BLaER1 (cell line): ENCODE measurements around the gene GPR15LG.
"Not testable (repeated sequence)": the region's sequence is repeated elsewhere in the genome, so short reads cannot be mapped to it uniquely, and the experiment has no call there.

Source experiments
- H3K27ac ChIP-seq: shearing (Covaris generic); formaldehyde crosslinking; 2 replicates; pipeline ENCODE4 v1.8.1; 2022
- H3K27me3 ChIP-seq: shearing (Covaris generic); formaldehyde crosslinking; 2 replicates; pipeline ENCODE4 v1.8.1; 2022
- H3K36me3 ChIP-seq: shearing (Covaris generic); formaldehyde crosslinking; 2 replicates; pipeline ENCODE4 v1.8.1; 2022
- H3K4me1 ChIP-seq: shearing (Covaris generic); formaldehyde crosslinking; 2 replicates; pipeline ENCODE4 v1.8.1; 2022
- H3K4me2 ChIP-seq: shearing (Covaris generic); formaldehyde crosslinking; 2 replicates; pipeline ENCODE4 v1.8.1; 2022
- H3K4me3 ChIP-seq: shearing (Covaris generic); formaldehyde crosslinking; 2 replicates; pipeline ENCODE4 v1.8.1; 2022
- H3K9ac ChIP-seq: shearing (Covaris generic); formaldehyde crosslinking; 2 replicates; pipeline ENCODE4 v1.8.1; 2022
- H3K9me3 ChIP-seq: shearing (Covaris generic); formaldehyde crosslinking; 2 replicates; pipeline ENCODE4 v1.8.1; 2022
- H4K20me1 ChIP-seq: shearing (Covaris generic); formaldehyde crosslinking; 2 replicates; pipeline ENCODE4 v1.8.1; 2022
- Cebpa-rat ChIP-seq: shearing (Covaris generic); IDR thresholded peaks from 2 replicates; pipeline ENCODE4 v1.8.1; 2022

Gene GPR15LG

DNA sequence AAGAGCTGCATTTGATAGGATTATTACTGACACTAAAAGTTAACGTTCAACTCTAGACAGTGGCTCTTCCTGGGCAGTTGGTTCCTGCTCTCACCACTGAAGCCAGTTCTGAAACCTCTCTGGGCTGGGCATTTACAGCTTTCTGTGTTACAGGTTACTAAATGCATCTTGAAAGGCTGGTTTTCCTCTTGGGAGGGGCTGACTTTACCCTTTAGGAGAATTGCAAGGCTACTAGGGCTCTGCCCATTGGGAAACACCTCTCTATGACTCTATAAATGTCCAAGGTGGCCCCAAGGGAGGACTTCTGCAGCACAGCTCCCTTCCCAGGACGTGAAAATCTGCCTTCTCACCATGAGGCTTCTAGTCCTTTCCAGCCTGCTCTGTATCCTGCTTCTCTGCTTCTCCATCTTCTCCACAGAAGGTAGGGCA, at the start of gene GPR15LG:
Gene GPR15LG, plus strand, starts transcription at position 301 of the 429 bp plus-strand sequence. Its CDS starts 51 bp downstream, at position 352.
- H3K9ac ChIP-seq: no peak within 1 kb of the TSS
- H3K4me2 ChIP-seq: no peak within 1 kb of the TSS
- no peaks in the 10 kb centered on the region for H3K36me3 ChIP-seq
- no peaks in the 10 kb centered on the region for H3K9me3 ChIP-seq
- H4K20me1 ChIP-seq: no peaks in the 10 kb centered on the region
- H3K4me1 ChIP-seq: peaks cover 23% of the 10 kb centered on the region
- no peak within 1 kb of the TSS for H3K27ac ChIP-seq
- TF ChIP-seq Cebpa-rat: no peak
- H3K27me3 ChIP-seq: no peaks in the 10 kb centered on the region
- no peak within 1 kb of the TSS for H3K4me3 ChIP-seq

DNA sequence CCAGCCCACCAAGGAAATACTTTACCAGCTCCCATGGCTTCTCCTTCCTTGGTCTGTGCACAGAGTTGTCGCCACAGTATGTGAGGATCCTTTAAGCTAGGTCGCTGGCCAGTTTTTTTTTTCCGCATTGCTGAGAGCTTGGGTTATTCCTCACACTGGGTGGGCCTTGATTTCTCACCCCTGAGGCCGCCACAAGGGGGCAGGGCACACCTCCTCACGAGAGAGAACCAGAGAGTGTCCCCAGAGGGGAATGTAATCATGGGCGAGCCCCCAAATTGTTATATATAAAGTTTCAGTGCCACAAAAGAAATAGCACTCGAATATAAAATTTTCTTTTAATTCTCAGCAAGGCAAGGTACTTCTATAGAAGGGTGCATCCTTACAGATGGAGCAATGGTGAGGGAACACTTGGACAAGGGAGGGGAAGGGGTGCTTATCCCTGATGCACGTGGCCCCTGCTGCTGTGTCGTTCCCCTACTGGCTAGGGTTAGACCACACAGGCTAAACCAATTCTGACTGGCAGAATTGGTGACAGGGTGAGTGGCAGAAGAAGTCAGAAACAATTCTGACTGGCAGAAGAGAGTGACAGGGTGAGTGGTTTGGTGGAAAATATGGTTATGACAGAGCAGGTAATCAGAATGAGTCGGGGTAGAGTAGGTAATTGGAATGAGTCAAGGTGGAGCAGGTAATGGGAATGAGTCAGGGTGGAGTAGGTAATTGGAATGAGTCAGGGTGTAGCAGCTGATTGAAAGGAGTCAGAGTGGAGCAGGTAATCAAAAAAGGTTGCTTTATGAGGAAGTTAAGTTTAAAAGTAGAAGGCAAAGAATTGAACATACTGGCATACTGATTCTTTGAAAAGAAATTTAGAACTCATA, 47.5 kb upstream of the GPR15LG start:
- H3K27ac ChIP-seq, H3K9ac ChIP-seq, H3K4me1 ChIP-seq, H3K36me3 ChIP-seq, H3K27me3 ChIP-seq, H3K4me2 ChIP-seq, H3K4me3 ChIP-seq, H4K20me1 ChIP-seq: not testable (repeated sequence)
- H3K9me3 ChIP-seq: peaks cover 26% of the 10 kb centered on the region

DNA sequence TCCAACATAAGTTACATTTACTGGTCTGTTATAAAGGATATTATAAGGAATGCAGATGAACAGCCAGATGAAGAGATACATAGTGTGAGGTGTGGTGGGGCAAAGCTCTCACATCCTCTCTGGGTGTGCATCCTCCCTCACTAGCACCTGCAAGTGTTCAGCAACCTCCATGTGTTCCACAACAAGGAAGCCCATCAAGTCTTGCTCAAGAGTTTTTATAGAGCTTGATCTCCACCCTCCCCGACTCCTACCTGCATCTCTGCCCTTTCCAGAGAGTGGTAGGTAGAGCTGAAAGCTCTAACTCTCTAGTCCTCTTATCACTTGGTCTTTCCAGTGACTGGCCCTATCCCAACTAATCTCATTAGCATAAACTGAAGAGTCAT, 46.8 kb upstream of the GPR15LG start:
- no peaks in the 10 kb centered on the region for H3K36me3 ChIP-seq
- H3K4me1 ChIP-seq: no peaks in the 10 kb centered on the region
- TF ChIP-seq Cebpa-rat: no peak
- no peak overlapping the region for H3K4me3 ChIP-seq
- no peaks in the 10 kb centered on the region for H3K27me3 ChIP-seq
- H3K27ac ChIP-seq: no peak overlapping the region
- H4K20me1 ChIP-seq: no peaks in the 10 kb centered on the region
- H3K4me2 ChIP-seq: no peak overlapping the region
- H3K9ac ChIP-seq: no peak overlapping the region
- peaks cover 26% of the 10 kb centered on the region for H3K9me3 ChIP-seq

DNA sequence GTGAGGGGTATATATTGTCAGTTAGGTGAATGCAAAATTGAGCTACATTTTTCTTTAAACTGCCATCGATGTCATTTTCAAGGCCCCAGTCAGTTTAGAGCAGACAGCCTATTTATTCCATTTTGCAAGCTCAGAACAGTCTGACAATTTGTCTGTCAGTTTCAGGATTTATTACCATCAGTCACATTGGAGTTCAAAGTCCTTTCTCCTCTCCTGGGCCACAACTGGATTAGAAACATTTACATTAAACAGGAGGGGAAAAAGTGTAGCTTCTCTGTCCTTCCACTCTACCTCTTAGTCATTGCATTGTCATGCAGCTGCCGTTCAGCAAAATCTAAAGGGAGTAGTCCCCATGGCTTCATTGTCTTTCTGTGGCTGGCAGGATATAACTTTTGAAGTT, 37.8 kb upstream of the GPR15LG start:
- Histone ChIP-seq H3K27me3 (no peaks in the 10 kb centered on the region), H3K36me3 (no peaks in the 10 kb centered on the region), H3K27ac (no peak overlapping the region), H3K4me1 (peaks cover 15% of the 10 kb centered on the region), H3K4me3 (no peak overlapping the region), H4K20me1 (peaks cover 14% of the 10 kb centered on the region; the same call in 1 of the 2 replicates), H3K4me2 (peak overlapping the region; percentile 7; the same call in 1 of the 2 replicates), H3K9me3 (no peaks in the 10 kb centered on the region), H3K9ac (no peak overlapping the region)
- no peak for TF ChIP-seq Cebpa-rat

DNA sequence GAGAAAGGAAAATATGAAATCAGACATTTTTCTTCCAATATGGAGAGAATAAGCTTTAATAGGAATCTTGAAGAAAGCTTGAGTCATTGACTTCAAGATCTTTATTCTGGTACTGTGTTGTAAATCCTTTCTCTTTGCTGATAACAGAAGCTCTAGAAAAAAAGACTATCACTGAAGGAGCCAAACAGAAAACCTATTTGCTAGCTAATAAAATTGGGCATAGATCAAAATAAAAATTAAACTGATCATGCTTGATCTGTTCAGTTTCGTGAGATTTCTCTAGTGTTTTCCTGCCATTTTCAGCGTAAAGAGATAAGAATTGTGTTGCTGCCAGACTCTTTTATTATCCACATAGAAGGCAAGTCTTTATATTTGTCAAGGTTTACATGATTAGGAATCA, 35.8 kb upstream of the GPR15LG start:
- Histone ChIP-seq H3K36me3 (peaks cover 17% of the 10 kb centered on the region), H3K4me1 (peaks cover 23% of the 10 kb centered on the region), H3K27ac (no peak overlapping the region), H3K4me3 (no peak overlapping the region), H4K20me1 (peaks cover 26% of the 10 kb centered on the region; the same call in 1 of the 2 replicates), H3K27me3 (no peaks in the 10 kb centered on the region), H3K9ac (no peak overlapping the region), H3K9me3 (no peaks in the 10 kb centered on the region), H3K4me2 (no peak overlapping the region)
- TF ChIP-seq Cebpa-rat: no peak

DNA sequence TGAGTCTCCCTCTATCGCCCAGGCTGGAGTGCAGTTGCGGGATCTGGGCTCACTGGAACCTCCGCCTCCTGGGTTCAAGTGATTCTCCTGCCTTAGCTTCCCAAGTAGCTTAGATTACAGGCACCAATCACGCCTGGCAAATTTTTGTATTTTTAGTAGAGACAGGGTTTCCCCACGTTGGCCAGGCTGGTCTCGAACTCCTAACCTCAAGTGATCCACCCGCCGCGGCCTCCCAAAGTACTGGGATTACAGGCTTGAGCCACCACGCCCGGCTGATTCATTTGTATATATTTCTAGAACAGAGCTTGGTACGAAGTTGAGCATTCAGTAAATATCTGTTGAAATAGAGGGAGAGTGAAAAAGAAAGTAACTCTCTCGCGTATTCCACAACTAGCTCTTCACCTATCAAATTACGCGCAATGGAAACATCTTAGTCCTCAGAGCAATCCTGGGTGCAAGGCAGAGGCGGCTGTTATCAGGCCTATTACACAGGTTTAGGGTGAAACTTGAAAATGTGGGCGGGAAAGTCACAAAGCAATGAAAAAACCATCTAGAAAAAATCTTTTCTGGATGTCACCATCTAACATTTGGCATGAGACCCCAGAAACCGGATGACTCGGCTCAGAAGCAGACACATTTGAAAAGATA, 35.0 kb upstream of the GPR15LG start:
- Histone ChIP-seq H3K4me2 (peak overlapping the region; percentile 76), H3K36me3 (peaks cover 25% of the 10 kb centered on the region), H3K4me1 (peaks cover 23% of the 10 kb centered on the region), H4K20me1 (peaks cover 26% of the 10 kb centered on the region; the same call in 1 of the 2 replicates), H3K27ac (peak overlapping the region; percentile 84), H3K9ac (peak overlapping the region; percentile 97), H3K27me3 (no peaks in the 10 kb centered on the region), H3K9me3 (no peaks in the 10 kb centered on the region), H3K4me3 (peak overlapping the region; percentile 98)
- TF ChIP-seq Cebpa-rat: no peak

DNA sequence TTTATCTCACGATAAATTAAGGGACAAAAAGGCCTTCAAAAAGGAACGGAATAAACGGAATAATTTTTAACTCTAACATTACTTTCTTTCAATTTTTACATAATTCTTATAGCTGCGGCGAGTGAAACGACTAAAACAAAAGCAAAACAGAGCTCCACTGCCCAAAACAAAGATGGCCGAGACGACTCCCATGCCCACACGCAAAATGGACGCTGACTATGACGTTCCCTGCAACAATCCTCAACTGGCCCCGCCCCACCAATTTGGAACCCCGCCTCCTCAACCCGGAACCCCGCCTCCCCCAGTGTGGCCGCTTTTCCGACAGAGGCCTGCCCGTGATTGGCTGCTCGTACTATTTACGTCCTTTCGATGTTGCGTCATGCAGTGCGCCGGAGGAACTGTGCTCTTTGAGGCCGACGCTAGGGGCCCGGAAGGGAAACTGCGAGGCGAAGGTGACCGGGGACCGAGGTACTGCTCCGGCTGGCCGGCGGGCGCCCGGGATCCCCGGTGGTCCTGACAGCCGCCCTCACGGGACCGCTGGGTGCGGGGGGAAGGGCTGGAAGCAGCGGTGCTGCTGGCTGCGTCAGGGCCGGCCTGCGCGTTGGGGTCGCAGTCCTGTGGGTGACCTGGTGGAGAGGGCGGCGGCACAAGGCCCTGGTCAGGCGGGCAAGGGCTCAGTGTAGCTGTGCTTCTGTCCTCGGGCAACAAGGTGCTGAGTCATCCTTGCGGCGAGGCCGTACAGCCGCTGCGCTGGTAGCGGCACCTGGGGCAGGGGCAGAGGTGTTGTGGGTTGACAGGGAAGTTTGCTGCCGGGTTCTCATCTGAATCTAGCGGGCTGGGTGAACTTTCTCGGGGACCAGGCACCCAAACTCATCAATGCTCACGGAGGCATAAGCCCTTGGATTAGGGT, 34.2 kb upstream of the GPR15LG start, which contains the start of gene GHITM:
Gene GHITM, plus strand, starts transcription at position 384 of the 910 bp plus-strand sequence. CDS start 1,992 bp downstream, outside the sequence.
- Histone ChIP-seq H3K4me3 (peak within 1 kb of the TSS; percentile 98), H3K9me3 (no peaks in the 10 kb centered on the region), H3K4me2 (peak within 1 kb of the TSS; percentile 94), H3K9ac (peak within 1 kb of the TSS; percentile 97), H3K36me3 (peaks cover 33% of the 10 kb centered on the region), H3K27ac (peak within 1 kb of the TSS; percentile 95), H3K27me3 (no peaks in the 10 kb centered on the region), H3K4me1 (peaks cover 23% of the 10 kb centered on the region), H4K20me1 (peaks cover 26% of the 10 kb centered on the region; the same call in 1 of the 2 replicates)
- TF ChIP-seq Cebpa-rat: peak; percentile 90

DNA sequence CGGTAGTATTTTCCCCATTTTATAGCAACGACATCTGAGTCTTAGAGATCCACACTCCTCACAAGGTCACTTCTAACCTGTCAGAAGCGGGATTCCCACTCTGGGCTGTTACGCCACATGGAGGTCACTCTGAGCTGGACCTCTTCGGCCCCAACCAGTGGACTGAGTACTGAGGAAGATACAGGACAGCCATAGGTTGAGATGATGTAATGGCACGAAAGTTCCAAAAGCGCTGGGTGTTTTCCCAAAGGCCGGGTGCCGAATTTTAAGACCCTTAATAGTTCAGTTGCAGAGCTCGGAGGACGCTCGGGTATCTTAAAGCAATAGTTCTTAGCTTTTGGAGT, 33.6 kb upstream of the GPR15LG start:
- Histone ChIP-seq H3K27me3 (no peaks in the 10 kb centered on the region), H3K27ac (peak overlapping the region; percentile 95), H3K4me1 (peaks cover 23% of the 10 kb centered on the region)

DNA sequence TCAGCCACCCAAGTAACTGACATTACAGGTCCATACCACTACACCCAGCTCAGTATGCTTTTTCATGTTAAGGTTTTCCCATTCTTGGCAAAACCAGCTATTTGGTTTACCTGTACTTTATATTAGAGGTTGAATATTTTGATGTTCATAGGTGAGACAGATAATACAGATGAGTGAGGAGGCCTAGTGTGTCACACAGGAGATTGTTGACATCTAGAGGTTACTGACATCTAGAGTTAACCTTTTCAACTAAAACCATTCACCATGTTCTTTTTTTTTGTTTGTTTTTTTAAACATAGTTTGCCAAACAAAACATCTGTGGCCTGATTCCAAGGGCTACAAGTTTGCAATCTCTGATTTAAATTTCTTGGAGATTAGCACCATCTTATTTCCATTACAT, 26.3 kb upstream of the GPR15LG start:
- Histone ChIP-seq H3K27me3 (no peaks in the 10 kb centered on the region), H3K27ac (no peak overlapping the region), H3K4me1 (no peaks in the 10 kb centered on the region), H3K4me2 (no peak overlapping the region), H3K4me3 (no peak overlapping the region), H3K9ac (no peak overlapping the region), H3K36me3 (peaks cover 86% of the 10 kb centered on the region), H4K20me1 (peaks cover 35% of the 10 kb centered on the region; the same call in 1 of the 2 replicates), H3K9me3 (no peaks in the 10 kb centered on the region)
- TF ChIP-seq Cebpa-rat: no peak

More for the DNA sequence above, 33.6 kb upstream of the GPR15LG start:
- Histone ChIP-seq H3K9me3 (no peaks in the 10 kb centered on the region), H4K20me1 (peaks cover 26% of the 10 kb centered on the region; the same call in 1 of the 2 replicates), H3K9ac (peak overlapping the region; percentile 97), H3K4me3 (peak overlapping the region; percentile 98), H3K4me2 (peak overlapping the region; percentile 94), H3K36me3 (peaks cover 39% of the 10 kb centered on the region)
- no peak for TF ChIP-seq Cebpa-rat

DNA sequence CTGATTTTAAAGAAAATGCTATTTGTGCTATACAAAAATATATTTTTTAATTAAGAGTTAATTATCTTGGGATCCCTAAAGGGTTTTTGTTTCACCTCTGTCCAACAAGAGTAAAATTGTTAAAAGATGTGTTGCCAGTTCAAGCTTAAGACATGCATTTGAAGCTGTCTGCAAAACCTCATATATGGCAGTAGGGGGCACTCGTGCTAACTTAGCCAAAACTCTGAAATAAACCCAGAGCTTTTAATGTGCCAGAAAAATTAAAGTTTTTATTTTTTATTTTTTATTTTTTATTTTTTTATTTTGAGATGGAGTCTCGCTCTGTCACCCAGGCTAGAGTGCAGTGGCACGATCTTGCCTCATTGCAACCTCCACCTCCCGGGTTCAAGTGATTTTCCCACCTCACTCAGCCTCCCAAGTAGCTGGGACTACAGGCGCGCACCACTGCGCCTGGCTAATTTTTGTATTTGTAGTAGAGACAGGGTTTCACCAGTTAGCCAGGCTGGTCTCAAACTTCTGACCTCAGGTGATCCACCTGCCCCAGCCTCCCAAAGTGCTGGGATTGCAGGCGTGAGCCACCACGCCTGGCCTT, 25.5 kb upstream of the GPR15LG start:
- H3K4me1 ChIP-seq, H3K27ac ChIP-seq, H3K9me3 ChIP-seq, H3K4me3 ChIP-seq, H3K9ac ChIP-seq, H3K27me3 ChIP-seq, H3K4me2 ChIP-seq: not testable (repeated sequence)
- peaks cover 86% of the 10 kb centered on the region for H3K36me3 ChIP-seq
- peaks cover 35% of the 10 kb centered on the region; the same call in 1 of the 2 replicates for H4K20me1 ChIP-seq
